ENCODE measurements around the gene ARRDC4.

ARRDC4 gene

GRCh38 chr15:98013631-98014030 lies 53.1 kb downstream of the ARRDC4 start:
- H3K9me3 ChIP-seq = no peaks in the 10 kb centered on the region
- H3K27me3 ChIP-seq (ENCODE audit: low read depth) = no peaks in the 10 kb centered on the region
- no peaks in the 10 kb centered on the region for H3K36me3 ChIP-seq (replicated peaks)
- no peak overlapping the region for H3K4me3 ChIP-seq
- no peaks in the 10 kb centered on the region for H3K4me1 ChIP-seq
- in situ Hi-C loops (cut with MboI; ENCODE audit: low sequenced_read_pairs) = no loop called here
- DNase-seq (ENCODE audit: low spot score in 2 of 2) = no peak

GRCh38 chr15:98017150-98017964 lies 56.9 kb downstream of the ARRDC4 start:
- no peaks in the 10 kb centered on the region for H3K4me1 ChIP-seq
- in situ Hi-C loops (cut with MboI; ENCODE audit: low sequenced_read_pairs) = no loop called here
- no peaks in the 10 kb centered on the region for H3K27me3 ChIP-seq (ENCODE audit: low read depth)
- H3K9me3 ChIP-seq = no peaks in the 10 kb centered on the region
- DNase-seq (ENCODE audit: low spot score in 2 of 2) = no peak
- no peaks in the 10 kb centered on the region for H3K36me3 ChIP-seq (replicated peaks)
- H3K4me3 ChIP-seq = no peak overlapping the region

GRCh38 chr15:98018761-98019351 lies 58.4 kb downstream of the ARRDC4 start:
- Histone ChIP-seq H3K9me3 (no peaks in the 10 kb centered on the region), H3K4me1 (no peaks in the 10 kb centered on the region), H3K4me3 (no peak overlapping the region), H3K27me3 (ENCODE audit: low read depth) (no peaks in the 10 kb centered on the region), H3K36me3 (replicated peaks) (no peaks in the 10 kb centered on the region)
- in situ Hi-C loops (cut with MboI; ENCODE audit: low sequenced_read_pairs) = no loop called here
- DNase-seq (ENCODE audit: low spot score in 2 of 2) = no peak

All from HAP-1 (cell line).